Measurements from ENCODE around the gene B3GAT1. TPM values are rescaled to one million over a fixed set of nuclear protein-coding genes. Genes with fewer than 3 reads are reported as not detected.

Gene B3GAT1
- total and polyA plus RNA-seq, 2 of the 13 experiments (the other 11 are each of a cell fraction or from before 2014, with no cell fraction given), result not detected

DNA sequence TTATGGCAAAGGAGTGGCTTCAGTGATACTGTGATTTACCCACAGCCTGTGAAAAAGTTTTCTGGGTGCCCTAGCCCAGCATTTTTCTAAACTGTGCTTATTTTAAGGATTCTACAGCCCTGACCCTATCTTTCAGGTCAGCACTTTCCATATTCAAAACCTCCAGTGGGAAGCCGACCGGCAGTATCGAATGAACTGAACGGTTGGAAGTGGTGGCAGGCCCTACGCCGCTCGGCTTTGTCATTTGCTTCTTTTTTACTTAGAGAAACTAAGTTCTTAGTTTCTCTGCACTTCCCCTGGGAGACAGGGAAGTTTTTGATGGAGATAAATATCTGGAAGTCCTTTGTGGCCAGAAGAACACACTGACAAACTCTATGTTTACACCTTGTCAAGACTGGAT, 79.3 kb downstream of the B3GAT1 start:
- Histone ChIP-seq H3K36me3 (replicated peaks in 1 of 2; ENCODE audit: control insufficient read depth in 1 of 2, insufficient read depth in 2 of 2, low read length in 2 of 2) (no peaks in the 10 kb centered on the region), H3K9me3 (ENCODE audit: low read length) (no peaks in the 10 kb centered on the region), H2AFZ (ENCODE audit: low read length) (no peak overlapping the region), H4K20me1 (ENCODE audit: insufficient read depth, low read length) (no peaks in the 10 kb centered on the region), H3K4me1 (ENCODE audit: insufficient read depth, low read length) (peaks cover 16% of the 10 kb centered on the region), H3K4me3 (replicated peaks in 1 of 3; ENCODE audit: insufficient read depth in 1 of 3, low read depth in 2 of 3, low read length in 3 of 3) (no peak overlapping the region), H3K9ac (ENCODE audit: insufficient read depth, low read depth, low read length) (no peak overlapping the region), H3K4me2 (ENCODE audit: low read depth, low read length) (no peak overlapping the region), H3K79me2 (ENCODE audit: insufficient read depth, low read length) (no peaks in the 10 kb centered on the region), H3K27ac (ENCODE audit: extremely low read length, insufficient read depth, low read length) (no peak overlapping the region), H3K27me3 (ENCODE audit: control insufficient read depth in 1 of 2, insufficient read depth in 2 of 2, low read length in 2 of 2) (peaks cover 0 to 22% of the 10 kb centered on the region in 2 experiments)
- DNase-seq (ENCODE audit: low spot score) (no peak), ATAC-seq (peak; percentile 16), FAIRE-seq (no peak)
- ChIA-PET CTCF (ENCODE audit: low intra/inter-chr PET ratio, low total read pairs) (no interaction called here), POLR2A (no interaction called here)
- no peak for TF ChIP-seq SPEN (CRISPR knock-in tag; IDR thresholded peaks at IDR 0.05; ENCODE audit: low read depth)
- TF ChIP-seq, protein P1, sequence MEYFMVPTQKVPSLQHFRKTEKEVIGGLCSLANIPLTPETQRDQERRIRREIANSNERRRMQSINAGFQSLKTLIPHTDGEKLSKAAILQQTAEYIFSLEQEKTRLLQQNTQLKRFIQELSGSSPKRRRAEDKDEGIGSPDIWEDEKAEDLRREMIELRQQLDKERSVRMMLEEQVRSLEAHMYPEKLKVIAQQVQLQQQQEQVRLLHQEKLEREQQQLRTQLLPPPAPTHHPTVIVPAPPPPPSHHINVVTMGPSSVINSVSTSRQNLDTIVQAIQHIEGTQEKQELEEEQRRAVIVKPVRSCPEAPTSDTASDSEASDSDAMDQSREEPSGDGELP (IDR thresholded peaks at IDR 0.05; ENCODE audit: borderline replicate concordance, low read depth), result no peak
- no peak for TF ChIP-seq ZFP41 (CRISPR knock-in tag; IDR thresholded peaks at IDR 0.05; ENCODE audit: borderline replicate concordance)
- TF ChIP-seq ZSCAN9 (CRISPR knock-in tag; IDR thresholded peaks at IDR 0.05; ENCODE audit: borderline replicate concordance), result no peak
- TF ChIP-seq, protein P2, sequence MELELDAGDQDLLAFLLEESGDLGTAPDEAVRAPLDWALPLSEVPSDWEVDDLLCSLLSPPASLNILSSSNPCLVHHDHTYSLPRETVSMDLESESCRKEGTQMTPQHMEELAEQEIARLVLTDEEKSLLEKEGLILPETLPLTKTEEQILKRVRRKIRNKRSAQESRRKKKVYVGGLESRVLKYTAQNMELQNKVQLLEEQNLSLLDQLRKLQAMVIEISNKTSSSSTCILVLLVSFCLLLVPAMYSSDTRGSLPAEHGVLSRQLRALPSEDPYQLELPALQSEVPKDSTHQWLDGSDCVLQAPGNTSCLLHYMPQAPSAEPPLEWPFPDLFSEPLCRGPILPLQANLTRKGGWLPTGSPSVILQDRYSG (CRISPR knock-in tag; IDR thresholded peaks at IDR 0.05), result no peak
- TF ChIP-seq ZNF841 (CRISPR knock-in tag; IDR thresholded peaks at IDR 0.05; ENCODE audit: borderline replicate concordance), result no peak
- no peak for TF ChIP-seq SMAD1 (CRISPR knock-in tag; IDR thresholded peaks at IDR 0.05; ENCODE audit: borderline replicate concordance, low read depth)
- TF ChIP-seq ARNT2 (CRISPR knock-in tag; IDR thresholded peaks at IDR 0.05; ENCODE audit: low read depth), result no peak
- TF ChIP-seq MXD4 (CRISPR knock-in tag; IDR thresholded peaks at IDR 0.05), result no peak
- TF ChIP-seq, protein P3, sequence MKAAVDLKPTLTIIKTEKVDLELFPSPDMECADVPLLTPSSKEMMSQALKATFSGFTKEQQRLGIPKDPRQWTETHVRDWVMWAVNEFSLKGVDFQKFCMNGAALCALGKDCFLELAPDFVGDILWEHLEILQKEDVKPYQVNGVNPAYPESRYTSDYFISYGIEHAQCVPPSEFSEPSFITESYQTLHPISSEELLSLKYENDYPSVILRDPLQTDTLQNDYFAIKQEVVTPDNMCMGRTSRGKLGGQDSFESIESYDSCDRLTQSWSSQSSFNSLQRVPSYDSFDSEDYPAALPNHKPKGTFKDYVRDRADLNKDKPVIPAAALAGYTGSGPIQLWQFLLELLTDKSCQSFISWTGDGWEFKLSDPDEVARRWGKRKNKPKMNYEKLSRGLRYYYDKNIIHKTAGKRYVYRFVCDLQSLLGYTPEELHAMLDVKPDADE (CRISPR knock-in tag; IDR thresholded peaks at IDR 0.05), result no peak
- TF ChIP-seq ZNF292 (CRISPR knock-in tag; IDR thresholded peaks at IDR 0.05; ENCODE audit: borderline replicate concordance, low read depth), result no peak
- BruUV-seq (replicated peaks), result no TSS peak
- intact Hi-C loops (cut with micrococcal nuclease; ENCODE audit: unreplicated experiment), result no loop called here
- WGBS (ENCODE audit: low lambda C conversion rate), result 24% methylated on average over 7 of the region's 7 CpGs
- in situ Hi-C loops (cut with HindIII; ENCODE audit: extremely low pct_ligation_motif_present, low pct_unique_long_range_greater_than_20kb), result no loop called here
